GM12891 (cell line): Measurements from ENCODE around the gene SLFN12L.
"Not testable (repeated sequence)": the region's sequence is repeated elsewhere in the genome, so short reads cannot be mapped to it uniquely, and the experiment has no call there.

Experiments
- DNase-seq: peaks from one replicate; pipeline ENCODE4 v3.0.0; 2011; ENCODE audit warnings: low spot score; ENCODE audit not compliant: insufficient read length
- FAIRE-seq: peaks from 2 replicates; lab custom pipeline; 2011; peaks lifted over from hg19 to GRCh38; lab: Jason Lieb, UNC
- PAX5 ChIP-seq: IDR thresholded peaks from 2 replicates; pipeline ENCODE4 v1.6.1; 2011; ENCODE audit warnings: low read length, moderate library complexity, mild to moderate bottlenecking; ENCODE audit not compliant: insufficient read depth, severe bottlenecking
- POLR2A ChIP-seq: IDR thresholded peaks from 2 replicates; pipeline ENCODE4 v1.6.1; 2011; ENCODE audit warnings: low read depth, low read length, control low read depth
- POLR2AphosphoS5 ChIP-seq: IDR thresholded peaks from 2 replicates; pipeline ENCODE4 v1.6.1; 2011; ENCODE audit warnings: low read depth, low read length, control low read depth
- POU2F2 ChIP-seq: IDR thresholded peaks from 2 replicates; pipeline ENCODE4 v1.6.1; 2011; ENCODE audit warnings: low read depth, mild to moderate bottlenecking, control low read depth, low read length, moderate library complexity
- SPI1 ChIP-seq: IDR thresholded peaks from 2 replicates; pipeline ENCODE4 v1.6.1; 2011; ENCODE audit warnings: low read depth, low read length, control low read depth
- TAF1 ChIP-seq: IDR thresholded peaks from 2 replicates; pipeline ENCODE4 v1.6.1; 2011; ENCODE audit warnings: low read depth, low read length, control low read depth

The SLFN12L gene

GRCh38 chr17:35523296-35523695, 14.2 kb downstream of the SLFN12L start:
- no peak for DNase-seq
- no peak for FAIRE-seq
- TF ChIP-seq SPI1 (no peak), PAX5 (no peak)

- not testable (repeated sequence) for FAIRE-seq, DNase-seq
Observed at GRCh38 chr17:35521654-35522256, 15.7 kb downstream of the SLFN12L start.

DNA sequence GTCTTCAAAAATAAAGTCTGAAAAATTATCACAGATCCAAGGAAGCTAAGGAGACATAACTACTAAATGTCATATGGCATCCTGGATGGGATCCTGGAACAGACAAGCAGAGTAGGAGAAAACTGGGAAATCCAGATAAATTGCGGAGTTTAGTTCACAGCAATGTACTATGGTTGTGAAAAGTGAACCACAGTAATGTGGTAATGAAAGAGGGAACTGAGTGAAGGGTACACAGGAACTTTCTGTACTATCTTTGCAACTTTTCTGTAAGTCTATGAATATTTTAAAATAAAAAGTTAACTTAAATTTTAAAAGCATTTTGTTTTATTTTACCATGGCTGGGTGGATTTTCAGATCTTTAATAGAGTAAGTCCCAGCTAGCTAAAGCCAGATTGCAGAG, 16.3 kb downstream of the SLFN12L start:
- FAIRE-seq: no peak
- no peak for DNase-seq
- TF ChIP-seq SPI1: no peak
- no peak for TF ChIP-seq PAX5
- no peak for TF ChIP-seq POLR2A
- TF ChIP-seq POU2F2: no peak
- TF ChIP-seq POLR2AphosphoS5: no peak
- TF ChIP-seq TAF1: no peak

DNA sequence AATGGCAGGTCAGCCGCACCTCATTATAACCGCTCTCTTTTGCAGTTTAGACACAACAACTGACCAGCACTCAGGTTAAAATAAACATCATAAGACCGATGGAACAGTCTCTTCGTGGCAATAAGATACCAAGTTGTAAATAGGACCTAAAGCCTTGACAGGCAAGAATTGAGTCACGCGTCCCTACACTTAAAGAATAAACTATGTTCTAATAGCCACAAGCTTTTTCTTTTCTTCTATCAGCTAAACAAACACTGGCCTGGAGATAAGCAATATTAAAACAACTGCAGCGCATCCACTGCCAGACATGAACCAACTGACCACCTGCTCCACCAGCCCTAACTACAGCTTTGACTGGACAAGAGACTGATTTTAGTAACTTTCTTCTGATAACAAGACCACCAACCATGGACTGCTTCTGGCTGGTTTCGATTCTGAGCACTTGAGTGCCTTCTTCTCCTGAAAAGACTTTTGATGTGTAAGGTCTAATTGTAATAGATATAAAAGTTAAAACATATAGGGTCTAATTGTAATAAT, 17.5 kb downstream of the SLFN12L start:
- FAIRE-seq (no peak), DNase-seq (no peak)
- TF ChIP-seq POLR2AphosphoS5: no peak
- no peak for TF ChIP-seq POLR2A
- TF ChIP-seq SPI1: no peak
- no peak for TF ChIP-seq TAF1
- TF ChIP-seq POU2F2: no peak
- TF ChIP-seq PAX5: no peak

DNA sequence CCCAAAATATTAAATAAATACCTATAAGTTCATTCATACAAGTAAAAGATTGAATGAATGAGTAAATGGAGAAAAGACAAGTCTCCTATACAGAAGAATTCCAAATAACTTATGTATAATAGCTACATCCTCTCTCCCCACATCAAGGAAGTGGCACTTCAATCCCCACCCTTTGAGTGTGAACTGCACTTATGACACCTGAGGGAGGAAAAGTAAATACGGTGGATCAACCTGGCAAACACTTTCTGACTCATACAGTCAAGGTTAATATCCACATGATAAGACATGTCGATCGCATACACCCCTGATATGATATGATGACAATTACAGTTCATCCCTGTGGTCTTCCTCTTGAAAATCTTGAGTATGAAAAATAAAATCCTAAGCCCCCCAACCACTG, 18.0 kb downstream of the SLFN12L start:
- FAIRE-seq (no peak), DNase-seq (no peak)
- TF ChIP-seq SPI1 (no peak), POLR2A (no peak), TAF1 (no peak), POLR2AphosphoS5 (no peak)

- FAIRE-seq, DNase-seq: not testable (repeated sequence)
Observed at GRCh38 chr17:35518431-35518830, 19.0 kb downstream of the SLFN12L start.

- DNase-seq (no peak), FAIRE-seq (no peak)
- no peak for TF ChIP-seq POLR2AphosphoS5
- TF ChIP-seq POLR2A: no peak
- no peak for TF ChIP-seq PAX5
- TF ChIP-seq POU2F2: no peak
- no peak for TF ChIP-seq SPI1
- TF ChIP-seq TAF1: no peak
Observed at GRCh38 chr17:35515027-35515426, 22.5 kb downstream of the SLFN12L start.

DNA sequence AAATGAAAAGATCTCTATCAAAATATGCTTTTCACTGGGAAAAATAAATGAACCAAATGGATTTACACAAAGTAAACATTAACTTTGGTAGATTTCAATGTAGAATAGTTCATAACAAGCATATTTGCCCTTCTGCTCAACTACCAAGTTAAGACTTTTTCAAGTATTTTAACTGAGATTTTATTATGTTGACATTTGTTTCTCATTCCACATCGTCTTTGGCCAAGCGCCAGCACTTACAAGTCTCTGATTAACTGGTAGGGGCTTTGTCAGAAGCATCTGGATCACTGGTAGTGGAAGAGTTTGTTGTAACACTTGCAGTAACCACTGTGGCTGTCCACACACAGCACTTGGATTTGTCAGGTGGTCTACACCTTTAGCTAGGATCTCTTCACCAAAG, 22.9 kb downstream of the SLFN12L start:
- TF ChIP-seq POLR2A (no peak), POU2F2 (no peak), PAX5 (no peak), POLR2AphosphoS5 (no peak), TAF1 (no peak), SPI1 (no peak)
- FAIRE-seq: no peak

GRCh38 chr17:35510052-35510451, 27.4 kb downstream of the SLFN12L start:
- DNase-seq (no peak), FAIRE-seq (no peak)

More for the DNA sequence above, 22.9 kb downstream of the SLFN12L start:
- no peak for DNase-seq

GRCh38 chr17:35507714-35508113, 29.8 kb downstream of the SLFN12L start:
- FAIRE-seq, DNase-seq: not testable (repeated sequence)

More at GRCh38 chr17:35510052-35510451, 27.4 kb downstream of the SLFN12L start:
- no peak for TF ChIP-seq TAF1
- TF ChIP-seq POLR2AphosphoS5: no peak
- TF ChIP-seq SPI1: no peak
- TF ChIP-seq POLR2A: no peak
- TF ChIP-seq POU2F2: no peak
- TF ChIP-seq PAX5: no peak

- FAIRE-seq (no peak), DNase-seq (no peak)
- TF ChIP-seq SPI1: no peak
- no peak for TF ChIP-seq TAF1
- TF ChIP-seq POU2F2: no peak
- no peak for TF ChIP-seq PAX5
- no peak for TF ChIP-seq POLR2AphosphoS5
- TF ChIP-seq POLR2A: no peak
Observed at GRCh38 chr17:35499548-35499947, 37.9 kb downstream of the SLFN12L start.
